Thyroid gland (tissue), 4 donors: ENCODE results near the gene CUL1.

Experiments used
- CTCF ChIP-seq, 6 experiments: fragments of 200-600 bp in 3 of 6; fragments of 450-650 bp in 3 of 6; sonication (generic) in 3 of 6; IDR thresholded peaks; one replicate each; pipeline ENCODE4 v1.5.1; 2016 to 2019; ENCODE audit warnings: antibody characterized with exemption in 6 of 6, mild to moderate bottlenecking in 2 of 6, inconsistent platforms in 1 of 6, moderate library complexity in 1 of 6
- POLR2A ChIP-seq, 2 donors: fragments of 450-650 bp; IDR thresholded peaks; one replicate each; pipeline ENCODE4 v1.6.1; 2017; ENCODE audit warnings: antibody characterized with exemption in 2 of 2, mild to moderate bottlenecking in 2 of 2, moderate library complexity in 1 of 2

- TF ChIP-seq POLR2A (IDR thresholded peaks at IDR 0.05) (no peak), CTCF (IDR thresholded peaks at IDR 0.05) (no peak)
Measured at GRCh38 chr7:148727501-148728278, 29.0 kb downstream of the CUL1 start.
